Measurements from ENCODE around the gene TBP.
"Not testable (repeated sequence)": the region's sequence is repeated elsewhere in the genome, so short reads cannot be mapped to it uniquely, and the experiment has no call there.

The TBP gene

GRCh38 chr6:170554013-170554795, at the start of gene TBP:
TBP (plus strand) TSS chr6:170554369; CDS start chr6:170557030, 2,661 bp downstream.
- peak; percentile 98 for DNase-seq

GRCh38 chr6:170504479-170504878, 49.7 kb upstream of the TBP start:
- DNase-seq: peak; percentile 56

- no peak for DNase-seq
These were observed 48.9 kb upstream of the TBP start for GRCh38 chr6:170505306-170505705.

- DNase-seq: no peak
These were observed 47.7 kb upstream of the TBP start for GRCh38 chr6:170506446-170506845.

DNA sequence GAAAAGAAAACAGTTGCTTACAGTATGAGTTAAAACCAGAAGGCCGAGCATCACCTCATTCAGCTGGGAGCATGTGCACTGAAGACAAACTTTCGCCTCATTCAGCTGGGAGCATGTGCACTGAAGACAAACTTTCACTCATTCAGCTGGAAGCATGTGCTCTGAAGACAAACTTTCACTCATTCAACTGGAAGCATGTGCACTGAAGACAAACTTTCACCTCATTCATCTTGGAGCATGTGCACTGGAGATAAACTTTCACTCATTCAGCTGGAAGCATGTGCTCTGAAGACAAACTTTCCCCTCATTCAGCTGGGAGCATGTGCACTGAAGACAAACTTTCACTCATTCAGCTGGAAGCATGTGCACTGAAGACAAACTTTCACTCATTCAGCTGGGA, 46.4 kb upstream of the TBP start:
- DNase-seq: not testable (repeated sequence)

GRCh38 chr6:170508275-170508674, 45.9 kb upstream of the TBP start:
- not testable (repeated sequence) for DNase-seq

DNA sequence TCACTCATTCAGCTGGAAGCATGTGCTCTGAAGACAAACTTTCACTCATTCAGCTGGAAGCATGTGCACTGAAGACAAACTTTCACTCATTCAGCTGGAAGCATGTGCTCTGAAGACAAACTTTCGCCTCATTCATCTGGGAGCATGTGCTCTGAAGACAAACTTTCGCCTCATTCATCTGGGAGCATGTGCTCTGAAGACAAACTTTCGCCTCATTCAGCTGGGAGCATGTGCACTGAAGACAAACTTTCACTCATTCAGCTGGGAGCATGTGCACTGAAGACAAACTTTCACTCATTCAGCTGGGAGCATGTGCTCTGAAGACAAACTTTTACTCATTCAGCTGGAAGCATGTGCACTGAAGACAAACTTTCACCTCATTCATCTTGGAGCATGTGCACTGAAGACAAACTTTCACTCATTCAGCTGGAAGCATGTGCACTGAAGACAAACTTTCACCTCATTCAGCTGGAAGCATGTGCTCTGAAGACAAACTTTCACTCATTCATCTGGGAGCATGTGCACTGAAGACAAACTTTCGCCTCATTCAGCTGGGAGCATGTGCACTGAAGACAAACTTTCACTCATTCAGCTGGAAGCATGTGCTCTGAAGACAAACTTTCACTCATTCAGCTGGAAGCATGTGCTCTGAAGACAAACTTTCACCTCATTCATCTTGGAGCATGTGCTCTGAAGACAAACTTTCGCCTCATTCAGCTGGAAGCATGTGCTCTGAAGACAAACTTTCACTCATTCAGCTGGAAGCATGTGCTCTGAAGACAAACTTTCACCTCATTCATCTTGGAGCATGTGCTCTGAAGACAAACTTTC, 45.1 kb upstream of the TBP start:
- DNase-seq: not testable (repeated sequence)

DNA sequence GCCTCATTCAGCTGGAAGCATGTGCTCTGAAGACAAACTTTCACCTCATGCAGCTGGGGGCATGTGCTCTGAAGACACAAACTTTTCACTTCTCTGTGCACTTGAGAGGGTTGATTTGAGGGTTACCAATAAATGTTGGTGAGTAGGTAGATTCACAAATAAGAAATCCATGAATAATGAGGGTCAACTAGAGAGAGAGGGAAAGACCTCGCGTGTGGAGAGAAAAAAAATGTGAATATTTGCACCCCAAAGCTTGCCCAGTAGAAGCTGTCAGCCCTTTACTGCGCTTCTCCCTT, 44.5 kb upstream of the TBP start:
- DNase-seq: no peak

GRCh38 chr6:170510631-170511030, 43.5 kb upstream of the TBP start:
- DNase-seq: no peak

GRCh38 chr6:170512249-170512648, 41.9 kb upstream of the TBP start:
- DNase-seq: peak; percentile 48

- DNase-seq: no peak
These were observed 39.3 kb upstream of the TBP start for GRCh38 chr6:170514908-170515307.

- DNase-seq: peak; percentile 72
These were observed 37.2 kb upstream of the TBP start for GRCh38 chr6:170516783-170517616.

GRCh38 chr6:170522565-170523183, 31.5 kb upstream of the TBP start:
- DNase-seq: no peak

GRCh38 chr6:170523256-170524171, 30.7 kb upstream of the TBP start:
- no peak for DNase-seq

DNA sequence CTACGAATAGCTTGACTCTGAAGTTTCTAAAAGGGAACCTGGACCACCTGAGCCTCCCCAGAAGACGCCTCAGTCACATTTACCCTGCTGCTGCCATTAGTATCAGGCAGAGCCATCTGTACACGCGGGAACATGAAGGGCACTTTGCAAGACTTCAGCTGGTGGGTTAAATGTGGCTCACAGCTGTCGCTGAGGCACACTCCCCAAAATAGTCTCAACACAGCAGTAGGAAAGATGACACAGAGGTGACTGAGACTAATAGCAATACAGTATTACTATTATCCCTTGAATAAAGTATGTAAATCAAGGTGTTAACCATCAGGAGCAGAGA, 30.0 kb upstream of the TBP start:
- DNase-seq: no peak

DNA sequence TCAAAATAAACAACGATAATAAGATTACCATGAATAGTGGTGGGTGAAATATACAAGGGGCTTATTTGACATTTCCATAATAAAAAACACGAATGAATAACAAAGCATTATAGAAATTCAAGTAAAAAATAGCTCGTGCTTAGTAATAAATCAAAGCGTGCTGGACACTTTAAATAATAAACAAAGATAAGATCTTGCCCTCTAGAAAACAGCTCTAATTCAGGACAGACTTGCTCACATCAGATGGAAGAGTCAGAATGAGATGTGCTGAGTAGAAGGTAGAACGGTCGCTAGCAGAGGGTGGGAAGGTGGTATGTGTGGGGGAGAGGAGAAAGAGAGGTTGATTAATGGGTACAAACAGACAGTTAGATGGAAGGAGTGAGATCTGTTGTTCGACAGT, 28.4 kb upstream of the TBP start:
- no peak for DNase-seq

- not testable (repeated sequence) for DNase-seq
These were observed 26.2 kb upstream of the TBP start for GRCh38 chr6:170527995-170528394.

- DNase-seq: peak; percentile 42
These were observed 24.2 kb upstream of the TBP start for GRCh38 chr6:170529839-170530469.

- no peak for DNase-seq
These were observed 21.2 kb upstream of the TBP start for GRCh38 chr6:170532867-170533488.

GRCh38 chr6:170533792-170534191, 20.4 kb upstream of the TBP start:
- no peak for DNase-seq

GRCh38 chr6:170535004-170535403, 19.2 kb upstream of the TBP start:
- DNase-seq: no peak

Data from DMS153 (cell line).